Measurements from ENCODE around the gene EMC10. TPM values are rescaled to one million over a fixed set of nuclear protein-coding genes. Genes with fewer than 3 reads are reported as not detected.

The EMC10 gene
- polyA plus RNA-seq, 1 experiment, result 45.4 TPM

DNA sequence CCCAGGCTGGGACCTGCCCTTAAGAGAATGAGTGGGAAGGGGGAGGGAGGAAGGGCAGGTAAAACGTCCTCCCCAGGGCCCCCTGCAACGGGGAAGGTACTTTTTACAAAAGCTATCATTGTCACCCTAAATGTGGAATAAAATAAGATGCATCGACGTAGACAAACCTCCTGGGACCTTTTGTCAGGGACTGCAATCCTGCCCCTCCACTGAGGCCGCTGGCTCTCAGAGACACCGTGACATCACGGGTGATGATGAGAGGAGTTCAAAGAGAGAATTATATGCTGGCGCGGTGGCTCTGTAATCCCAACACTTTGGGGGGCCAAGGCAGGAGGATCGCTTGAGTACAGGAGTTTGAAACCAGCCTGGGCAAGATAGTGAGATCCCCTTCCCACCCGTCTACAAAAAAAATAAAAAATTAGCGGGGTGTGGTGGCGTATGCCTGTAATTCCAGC lies 45.4 kb upstream of the EMC10 start:
- CTCF ChIA-PET, result interaction anchor here (0.6 kb wide), 1 partner anchor 63 kb away, joined by 5 read pairs; no protein-coding TSS in a partner anchor
- TF ChIP-seq, protein P1, sequence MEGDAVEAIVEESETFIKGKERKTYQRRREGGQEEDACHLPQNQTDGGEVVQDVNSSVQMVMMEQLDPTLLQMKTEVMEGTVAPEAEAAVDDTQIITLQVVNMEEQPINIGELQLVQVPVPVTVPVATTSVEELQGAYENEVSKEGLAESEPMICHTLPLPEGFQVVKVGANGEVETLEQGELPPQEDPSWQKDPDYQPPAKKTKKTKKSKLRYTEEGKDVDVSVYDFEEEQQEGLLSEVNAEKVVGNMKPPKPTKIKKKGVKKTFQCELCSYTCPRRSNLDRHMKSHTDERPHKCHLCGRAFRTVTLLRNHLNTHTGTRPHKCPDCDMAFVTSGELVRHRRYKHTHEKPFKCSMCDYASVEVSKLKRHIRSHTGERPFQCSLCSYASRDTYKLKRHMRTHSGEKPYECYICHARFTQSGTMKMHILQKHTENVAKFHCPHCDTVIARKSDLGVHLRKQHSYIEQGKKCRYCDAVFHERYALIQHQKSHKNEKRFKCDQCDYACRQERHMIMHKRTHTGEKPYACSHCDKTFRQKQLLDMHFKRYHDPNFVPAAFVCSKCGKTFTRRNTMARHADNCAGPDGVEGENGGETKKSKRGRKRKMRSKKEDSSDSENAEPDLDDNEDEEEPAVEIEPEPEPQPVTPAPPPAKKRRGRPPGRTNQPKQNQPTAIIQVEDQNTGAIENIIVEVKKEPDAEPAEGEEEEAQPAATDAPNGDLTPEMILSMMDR (IDR thresholded peaks at IDR 0.05; ENCODE audit: low read depth, low read length), result no peak
- H3K4me3 ChIP-seq (ENCODE audit: low read depth, low read length), result no peak overlapping the region
- POLR2A ChIA-PET, result no interaction called here
- H3K9me3 ChIP-seq (ENCODE audit: control insufficient read depth, insufficient read depth, low read length), result no peaks in the 10 kb centered on the region; the same call in 1 of the 2 replicates
- peaks cover 39% of the 10 kb centered on the region for H3K27me3 ChIP-seq (ENCODE audit: control insufficient read depth, insufficient read depth, low read length)
- H3K27ac ChIP-seq (ENCODE audit: low read depth, low read length), result no peak overlapping the region
- DNase-seq (ENCODE audit: low read depth, low spot score), result no peak

DNA sequence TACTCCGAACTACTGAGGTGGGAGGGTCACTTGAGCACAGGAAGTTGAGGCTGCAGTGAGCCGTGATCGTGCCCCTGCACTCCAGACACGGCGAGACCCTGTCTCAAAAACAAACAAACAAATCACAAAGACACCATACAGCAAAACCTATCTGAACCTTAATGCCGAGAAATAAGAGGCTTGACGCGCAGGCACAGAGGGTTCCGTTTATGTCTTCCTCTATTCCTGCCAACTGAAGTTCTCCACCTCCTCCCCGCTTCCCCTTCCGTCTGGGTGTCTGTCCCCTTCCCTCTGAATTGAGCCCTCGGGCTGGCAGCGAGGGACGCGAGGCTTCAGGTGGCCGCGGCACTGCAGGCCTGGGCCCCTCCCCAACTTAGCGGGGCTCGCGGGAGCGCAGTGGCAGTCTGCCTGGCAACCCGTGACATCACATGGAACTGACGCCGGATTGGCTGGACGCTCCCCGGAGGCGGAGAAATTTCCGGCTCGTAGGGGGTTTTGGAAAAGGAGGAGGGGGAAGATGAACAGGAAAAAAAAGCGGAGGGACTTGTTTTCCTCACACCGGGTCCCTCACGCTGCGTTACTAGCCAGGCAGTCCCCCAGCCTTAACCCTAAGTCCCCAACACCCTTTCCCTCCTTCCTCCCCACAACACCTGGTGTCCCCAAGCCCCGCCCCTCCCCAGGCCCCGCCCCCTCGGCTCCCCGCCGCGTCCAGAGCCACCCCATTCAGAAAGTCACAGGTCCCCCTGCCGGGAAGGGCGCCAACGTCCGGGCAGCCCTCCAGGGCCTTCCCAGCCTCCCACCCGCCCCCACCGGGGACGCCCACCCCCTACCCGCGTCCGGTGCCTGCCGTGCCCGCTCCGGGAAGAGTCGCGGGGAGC lies 44.7 kb upstream of the EMC10 start:
- TF ChIP-seq, protein P1 (IDR thresholded peaks at IDR 0.05; ENCODE audit: low read depth, low read length), result no peak
- POLR2A ChIA-PET, result no interaction called here
- CTCF ChIA-PET, result interaction anchor here (0.6 to 1.0 kb wide), 2 partner anchors 63 to 64 kb away, joined by 3 to 5 read pairs; no protein-coding TSS in a partner anchor
- Histone ChIP-seq H3K4me3 (ENCODE audit: low read depth, low read length) (peak overlapping the region; percentile 67), H3K9me3 (ENCODE audit: control insufficient read depth, insufficient read depth, low read length) (no peaks in the 10 kb centered on the region; the same call in 1 of the 2 replicates), H3K27me3 (ENCODE audit: control insufficient read depth, insufficient read depth, low read length) (peaks cover 39% of the 10 kb centered on the region), H3K27ac (ENCODE audit: low read depth, low read length) (no peak overlapping the region)
- DNase-seq (ENCODE audit: low read depth, low spot score), result peak; percentile 11

DNA sequence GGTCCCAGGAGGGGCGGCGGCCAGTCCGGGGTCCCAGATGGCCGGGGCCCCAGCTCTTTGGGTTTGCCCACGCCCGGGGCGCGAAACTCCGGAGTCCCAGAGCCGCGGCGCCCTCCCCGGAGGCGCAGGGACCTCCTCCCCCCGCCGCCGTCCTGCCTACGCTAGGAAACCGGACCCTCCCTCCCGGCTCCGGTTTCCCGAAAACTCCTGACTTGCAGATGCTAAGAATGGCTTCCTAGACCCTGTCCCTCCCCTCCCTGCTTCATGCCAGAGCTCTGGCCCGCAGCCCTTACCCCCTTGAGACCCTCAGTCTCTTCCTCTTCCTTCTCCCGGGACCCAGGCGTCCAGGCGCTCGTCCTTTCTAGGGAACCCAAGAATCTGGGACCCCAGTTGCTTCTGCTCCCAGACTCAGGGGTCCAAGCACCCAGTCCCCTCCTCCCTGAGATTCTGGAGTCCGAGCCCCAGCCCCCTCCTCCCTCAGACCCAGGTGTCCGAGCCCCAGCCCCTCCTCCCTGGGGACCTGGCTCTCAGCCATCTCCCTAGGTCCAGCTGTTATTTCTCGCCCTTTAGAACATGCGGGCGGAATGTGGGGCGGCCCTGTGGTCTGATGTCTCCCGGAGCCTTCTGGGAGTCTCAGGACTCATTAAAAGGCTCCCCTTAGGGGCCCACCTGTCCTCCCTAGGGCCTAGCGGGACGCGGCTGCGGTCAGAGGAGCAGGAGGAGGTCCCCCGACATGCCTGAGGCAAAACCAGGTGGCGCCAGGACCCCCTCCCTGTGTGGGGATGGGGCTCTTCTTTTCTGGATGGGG lies 43.9 kb upstream of the EMC10 start, which contains the start of gene MYBPC2:
Gene MYBPC2, plus strand, starts transcription at position 672 of the 808 bp plus-strand sequence. Its CDS starts 62 bp downstream, at position 734.
- H3K9me3 ChIP-seq (ENCODE audit: control insufficient read depth, insufficient read depth, low read length), result no peaks in the 10 kb centered on the region; the same call in 1 of the 2 replicates
- no peak within 1 kb of the TSS for H3K27ac ChIP-seq (ENCODE audit: low read depth, low read length)
- DNase-seq (ENCODE audit: low read depth, low spot score), result no peak
- ChIA-PET CTCF (interaction anchor here (1.0 kb wide), 1 partner anchor 64 kb away, joined by 3 read pairs; no protein-coding TSS in a partner anchor), POLR2A (no interaction called here)
- TF ChIP-seq, protein P1 (IDR thresholded peaks at IDR 0.05; ENCODE audit: low read depth, low read length), result no peak
- H3K4me3 ChIP-seq (ENCODE audit: low read depth, low read length), result peak within 1 kb of the TSS; percentile 67
- H3K27me3 ChIP-seq (ENCODE audit: control insufficient read depth, insufficient read depth, low read length), result peaks cover 37% of the 10 kb centered on the region

DNA sequence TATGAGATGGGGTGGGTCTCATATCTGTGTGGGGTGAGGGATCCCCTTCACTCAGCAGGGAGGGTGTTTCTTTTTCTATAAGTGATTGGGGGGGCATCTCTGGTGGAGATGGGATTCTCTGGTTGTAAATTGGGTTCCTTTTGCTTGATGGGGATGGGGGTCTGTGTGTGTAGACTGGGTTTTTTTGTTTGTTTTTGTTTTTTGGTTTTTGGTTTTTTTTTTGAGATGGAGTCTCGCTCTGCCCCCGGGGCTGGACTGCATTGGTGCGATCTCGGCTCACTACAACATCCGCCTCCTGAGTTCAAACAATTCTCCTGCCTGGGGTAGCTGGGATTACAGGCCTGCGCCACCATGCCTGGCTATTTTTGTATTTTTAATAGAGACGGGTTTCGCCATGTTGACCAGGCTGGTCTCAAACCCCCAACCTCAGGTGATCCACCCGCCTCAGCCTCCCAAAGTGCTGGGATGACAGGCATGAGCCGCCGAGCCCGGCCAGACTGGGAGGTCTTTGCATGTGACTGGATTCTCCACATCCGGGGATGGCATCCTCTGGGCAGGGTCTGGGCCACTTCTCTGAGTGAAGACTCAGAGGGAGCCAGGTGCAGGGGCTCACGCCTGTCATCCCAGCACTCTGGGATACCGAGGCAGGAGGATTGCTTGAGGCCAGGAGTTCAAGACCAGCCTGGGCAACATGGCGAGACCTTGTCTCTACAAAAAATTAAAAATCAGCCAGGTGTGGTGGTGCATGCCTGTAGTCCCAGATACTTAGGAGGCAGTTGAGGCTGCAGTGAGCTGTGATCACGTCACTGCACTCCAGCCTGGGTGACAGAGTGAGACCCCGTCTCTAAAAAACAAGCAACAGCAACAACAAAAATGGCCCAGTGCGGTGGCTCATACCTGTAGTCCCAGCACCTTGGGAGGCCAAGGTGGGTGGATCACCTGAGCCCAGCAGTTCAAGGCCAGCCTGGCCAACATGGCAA lies 42.8 kb upstream of the EMC10 start:
- ChIA-PET POLR2A (no interaction called here), CTCF (no interaction called here)
- H3K27me3 ChIP-seq (ENCODE audit: control insufficient read depth, insufficient read depth, low read length), result peaks cover 32% of the 10 kb centered on the region
- H3K4me3 ChIP-seq (ENCODE audit: low read depth, low read length), result no peak overlapping the region
- H3K9me3 ChIP-seq (ENCODE audit: control insufficient read depth, insufficient read depth, low read length), result no peaks in the 10 kb centered on the region; the same call in 1 of the 2 replicates
- DNase-seq (ENCODE audit: low read depth, low spot score), result no peak
- no peak overlapping the region for H3K27ac ChIP-seq (ENCODE audit: low read depth, low read length)
- TF ChIP-seq, protein P1 (IDR thresholded peaks at IDR 0.05; ENCODE audit: low read depth, low read length), result no peak
